Neuron (in vitro differentiated cells): ENCODE data around the gene ACIN1.

ENCODE experiments used
- H2AFZ ChIP-seq: one replicate; pipeline ENCODE4 v1.6.1; 2013; ENCODE audit warnings: low read depth, mild to moderate bottlenecking, inconsistent platforms, low read length, moderate library complexity
- H3K27me3 ChIP-seq: one replicate; pipeline ENCODE4 v1.6.1; 2013; ENCODE audit warnings: low read length; ENCODE audit not compliant: insufficient read depth
- H3K36me3 ChIP-seq: one replicate; pipeline ENCODE4 v1.6.1; 2013; ENCODE audit warnings: low read length; ENCODE audit not compliant: insufficient read depth
- H3K4me1 ChIP-seq: one replicate; pipeline ENCODE4 v1.6.1; 2013; ENCODE audit warnings: low read length; ENCODE audit not compliant: insufficient read depth
- H3K4me3 ChIP-seq: 2 replicates; pipeline ENCODE4 v1.5.1; 2013; ENCODE audit warnings: mild to moderate bottlenecking, low read length, moderate library complexity
- H3K9me3 ChIP-seq: one replicate; pipeline ENCODE4 v1.6.1; 2013; ENCODE audit warnings: low read length

The ACIN1 gene

GRCh38 chr14:23052671-23053070 is 42.3 kb downstream of the ACIN1 start:
- no peak overlapping the region for H2AFZ ChIP-seq
- H3K36me3 ChIP-seq = peaks cover 42% of the 10 kb centered on the region
- H3K4me3 ChIP-seq = no peak overlapping the region
- no peaks in the 10 kb centered on the region for H3K27me3 ChIP-seq
- peaks cover 7% of the 10 kb centered on the region for H3K9me3 ChIP-seq
- H3K4me1 ChIP-seq = peaks cover 13% of the 10 kb centered on the region

DNA sequence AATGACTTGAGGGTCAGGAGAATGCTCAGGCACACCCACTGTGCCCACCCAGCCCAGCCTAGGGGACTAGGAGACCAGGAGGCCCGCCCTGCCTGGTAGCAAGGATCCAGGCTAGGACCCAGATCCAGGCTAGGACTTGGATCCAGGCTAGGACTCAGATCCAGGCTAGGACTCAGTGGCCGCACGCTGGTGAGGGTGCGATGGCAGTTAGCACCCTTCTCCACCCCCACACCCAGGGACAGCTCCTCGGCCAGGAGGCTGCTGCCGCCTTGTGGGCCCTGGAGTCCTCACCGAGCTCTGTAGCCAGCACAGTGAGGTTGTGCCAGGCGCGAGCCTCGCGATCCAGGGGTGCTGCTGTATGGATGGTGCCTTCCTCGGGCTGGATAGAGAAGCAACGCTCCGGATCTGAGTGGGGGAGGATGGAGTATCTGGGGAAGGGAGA is 42.7 kb downstream of the ACIN1 start:
- H3K4me3 ChIP-seq = no peak overlapping the region
- H3K9me3 ChIP-seq = peaks cover 7% of the 10 kb centered on the region
- H3K4me1 ChIP-seq = peaks cover 13% of the 10 kb centered on the region
- peaks cover 45% of the 10 kb centered on the region for H3K36me3 ChIP-seq
- no peaks in the 10 kb centered on the region for H3K27me3 ChIP-seq
- H2AFZ ChIP-seq = no peak overlapping the region

- Histone ChIP-seq H3K36me3 (peaks cover 45% of the 10 kb centered on the region), H3K27me3 (no peaks in the 10 kb centered on the region), H2AFZ (no peak overlapping the region), H3K4me1 (peaks cover 6% of the 10 kb centered on the region), H3K4me3 (no peak overlapping the region), H3K9me3 (peaks cover 7% of the 10 kb centered on the region)
Observed at GRCh38 chr14:23051141-23052057, 43.5 kb downstream of the ACIN1 start.

DNA sequence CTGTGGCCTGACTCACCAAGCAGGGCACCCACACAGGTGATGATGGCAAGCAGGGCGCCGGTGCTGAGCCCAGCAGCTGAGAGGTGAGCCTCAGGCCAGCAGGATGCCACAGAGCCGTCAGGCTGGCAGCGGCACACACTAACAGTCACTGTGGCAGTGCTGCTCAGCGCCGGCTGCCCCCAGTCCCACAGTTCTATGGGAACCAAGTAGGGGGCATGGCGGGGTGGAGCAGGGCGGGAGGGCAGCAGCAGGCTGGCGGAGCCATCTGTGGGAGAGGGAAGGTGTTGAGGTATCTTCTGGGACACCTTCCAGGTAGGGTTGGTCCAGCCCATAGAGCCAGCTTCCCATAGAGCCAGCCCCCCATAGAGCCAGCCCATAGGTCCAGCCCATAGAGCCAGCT is 45.9 kb downstream of the ACIN1 start:
- Histone ChIP-seq H3K4me1 (no peaks in the 10 kb centered on the region), H3K9me3 (peaks cover 7% of the 10 kb centered on the region), H2AFZ (no peak overlapping the region), H3K4me3 (no peak overlapping the region), H3K36me3 (peaks cover 43% of the 10 kb centered on the region), H3K27me3 (no peaks in the 10 kb centered on the region)

GRCh38 chr14:23047751-23048693 is 46.9 kb downstream of the ACIN1 start:
- Histone ChIP-seq H3K9me3 (peaks cover 7% of the 10 kb centered on the region), H3K4me3 (no peak overlapping the region), H3K27me3 (no peaks in the 10 kb centered on the region), H3K4me1 (no peaks in the 10 kb centered on the region), H2AFZ (no peak overlapping the region), H3K36me3 (peaks cover 33% of the 10 kb centered on the region)

- Histone ChIP-seq H3K9me3 (peaks cover 7% of the 10 kb centered on the region), H3K4me3 (no peak overlapping the region), H3K27me3 (no peaks in the 10 kb centered on the region), H3K4me1 (no peaks in the 10 kb centered on the region), H2AFZ (no peak overlapping the region), H3K36me3 (peaks cover 31% of the 10 kb centered on the region)
Observed at GRCh38 chr14:23047034-23047634, 47.8 kb downstream of the ACIN1 start.

GRCh38 chr14:23045419-23046357 is 49.2 kb downstream of the ACIN1 start:
- H3K4me3 ChIP-seq = no peak overlapping the region
- H2AFZ ChIP-seq = no peak overlapping the region
- no peaks in the 10 kb centered on the region for H3K27me3 ChIP-seq
- H3K9me3 ChIP-seq = peaks cover 7% of the 10 kb centered on the region
- H3K4me1 ChIP-seq = no peaks in the 10 kb centered on the region
- H3K36me3 ChIP-seq = peaks cover 24% of the 10 kb centered on the region

- Histone ChIP-seq H3K27me3 (no peaks in the 10 kb centered on the region), H3K9me3 (peaks cover 7% of the 10 kb centered on the region), H3K36me3 (peaks cover 16% of the 10 kb centered on the region), H3K4me3 (no peak overlapping the region), H3K4me1 (no peaks in the 10 kb centered on the region), H2AFZ (no peak overlapping the region)
Observed at GRCh38 chr14:23044840-23045239, 50.1 kb downstream of the ACIN1 start.

GRCh38 chr14:23043754-23044153 is 51.2 kb downstream of the ACIN1 start:
- Histone ChIP-seq H3K9me3 (peaks cover 6% of the 10 kb centered on the region), H3K4me3 (no peak overlapping the region), H3K36me3 (peaks cover 7% of the 10 kb centered on the region), H3K27me3 (no peaks in the 10 kb centered on the region), H2AFZ (no peak overlapping the region), H3K4me1 (no peaks in the 10 kb centered on the region)

DNA sequence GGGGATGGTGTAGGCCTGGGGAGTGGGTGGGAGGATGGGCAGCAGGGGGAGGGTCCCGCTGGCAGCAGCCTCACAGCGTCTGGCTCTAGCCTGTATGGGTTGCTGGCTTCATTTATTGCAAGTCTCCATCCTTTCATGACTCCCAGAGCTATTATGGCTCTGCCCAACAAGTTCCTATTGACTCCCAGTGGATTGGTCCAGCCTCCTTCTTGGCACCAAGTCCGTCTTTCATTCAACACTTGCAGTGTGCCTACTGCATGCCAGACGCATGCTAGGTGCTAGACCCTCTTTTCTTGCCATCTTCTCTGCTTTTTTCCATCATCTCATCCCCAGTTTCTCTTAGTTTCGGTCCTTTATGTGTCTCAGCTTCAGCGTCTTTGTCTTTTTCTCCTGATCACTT is 51.8 kb downstream of the ACIN1 start:
- no peaks in the 10 kb centered on the region for H3K4me1 ChIP-seq
- H3K27me3 ChIP-seq = no peaks in the 10 kb centered on the region
- no peak overlapping the region for H3K4me3 ChIP-seq
- H3K9me3 ChIP-seq = no peaks in the 10 kb centered on the region
- peaks cover 2% of the 10 kb centered on the region for H3K36me3 ChIP-seq
- H2AFZ ChIP-seq = no peak overlapping the region

- Histone ChIP-seq H3K27me3 (no peaks in the 10 kb centered on the region), H3K4me1 (no peaks in the 10 kb centered on the region), H3K36me3 (no peaks in the 10 kb centered on the region), H3K9me3 (no peaks in the 10 kb centered on the region), H3K4me3 (no peak within 1 kb of the TSS), H2AFZ (no peak within 1 kb of the TSS)
Observed at GRCh38 chr14:23042162-23042965, 52.6 kb downstream of the ACIN1 start, which contains the start of gene PSMB11. TSS of gene PSMB11 (plus strand) at chr14:23042212. CDS start at chr14:23042226, 14 bp downstream.
